Endothelial cell of umbilical vein (primary cell): ENCODE measurements around the gene CNKSR3. TPM values are rescaled to one million over a fixed set of nuclear protein-coding genes. Genes with fewer than 3 reads are reported as not detected.

Experiments
- BruUV-seq: library from RNA; stranded (reverse); fragments of 400-500 nt; replicated peaks from 2 replicates; lab custom pipeline; 2021; lab: Mats Ljungman, UMichigan
- CTCF ChIA-PET: fragments of 300-600, 350-600 bp; sonication (Branson Sonifier 250); formaldehyde crosslinking; loops from one replicate; lab custom pipeline; 2021; ENCODE audit warnings: antibody characterized with exemption, inconsistent platforms; lab: Charles Lee
- POLR2A ChIA-PET: fragments of 300-600, 350-600 bp; sonication (Branson Sonifier 250); formaldehyde crosslinking; loops from one replicate; lab custom pipeline; 2021; ENCODE audit warnings: antibody characterized with exemption, inconsistent platforms; lab: Charles Lee
- DNase-seq: peaks from one replicate; pipeline ENCODE4 v3.0.0-alpha.2; 2011; ENCODE audit warnings: low read depth, low spot score
- FAIRE-seq: peaks from 2 replicates; lab custom pipeline; 2011; peaks lifted over from hg19 to GRCh38; lab: Jason Lieb, UNC
- H2AFZ ChIP-seq: 2 replicates; pipeline ENCODE4 v1.6.0; 2012; ENCODE audit warnings: low read depth, low read length, control low read depth, inconsistent platforms
- H3K27ac ChIP-seq: 2 replicates; pipeline ENCODE4 v1.5.1; 2011; ENCODE audit warnings: low read depth, mild to moderate bottlenecking, control low read depth, low read length, moderate library complexity; ENCODE audit not compliant: insufficient read depth
- H3K27me3 ChIP-seq, 2 experiments: 2 replicates each; pipeline versions ENCODE4 v1.6.0 to v1.6.1; 2011; ENCODE audit warnings: low read length in 2 of 2, mixed read lengths in 1 of 2; ENCODE audit not compliant: control insufficient read depth in 2 of 2, insufficient read depth in 2 of 2
- H3K36me3 ChIP-seq, 2 experiments: 2 replicates in 1 of 2; 3 replicates in 1 of 2; pipeline ENCODE4 v1.5.1; 2011; ENCODE audit warnings: low read length in 2 of 2, mild to moderate bottlenecking in 1 of 2, moderate library complexity in 1 of 2; ENCODE audit not compliant: control insufficient read depth in 2 of 2, insufficient read depth in 2 of 2; ENCODE audit errors: extremely low read depth in 1 of 2
- H3K4me1 ChIP-seq: 3 replicates; pipeline ENCODE4 v1.5.1; 2011; ENCODE audit warnings: mild to moderate bottlenecking, low read length; ENCODE audit not compliant: control insufficient read depth, insufficient read depth; ENCODE audit errors: extremely low read depth
- H3K4me2 ChIP-seq: 2 replicates; pipeline ENCODE4 v1.6.1; 2011; ENCODE audit warnings: low read length, control low read depth, mixed read lengths; ENCODE audit not compliant: insufficient read depth
- H3K4me3 ChIP-seq, 3 experiments: fragments of 200-600 bp in 1 of 3; sonication (generic), shearing (Covaris generic) in 1 of 3; replicated peaks in 1 of 3; 2 replicates each; pipeline ENCODE4 v1.5.1; 2011 to 2016; ENCODE audit warnings: control low read depth in 3 of 3, low read length in 3 of 3, mild to moderate bottlenecking in 2 of 3, inconsistent platforms in 1 of 3, low read depth in 1 of 3, moderate library complexity in 1 of 3; ENCODE audit not compliant: insufficient read depth in 1 of 3
- H3K79me2 ChIP-seq: 2 replicates; pipeline ENCODE4 v1.6.0; 2012; ENCODE audit warnings: low read length, inconsistent platforms; ENCODE audit not compliant: control insufficient read depth, insufficient read depth
- H3K9ac ChIP-seq: replicated peaks from 2 replicates; pipeline ENCODE3; 2011; ENCODE audit warnings: low read length, control low read depth; ENCODE audit not compliant: insufficient read depth; ENCODE audit errors: extremely low read depth
- H3K9me1 ChIP-seq: replicated peaks from 3 replicates; pipeline ENCODE4 v1.6.0; 2011; ENCODE audit warnings: mild to moderate bottlenecking, low read length; ENCODE audit not compliant: control insufficient read depth, insufficient read depth; ENCODE audit errors: extremely low read depth
- H3K9me3 ChIP-seq: replicated peaks from 2 replicates; pipeline ENCODE4 v1.5.1; 2012; ENCODE audit warnings: low read length, inconsistent platforms; ENCODE audit not compliant: control insufficient read depth, insufficient read depth
- H4K20me1 ChIP-seq: replicated peaks from 2 replicates; pipeline ENCODE3; 2011; ENCODE audit warnings: mild to moderate bottlenecking, low read length; ENCODE audit not compliant: control insufficient read depth, insufficient read depth; ENCODE audit errors: extremely low read depth
- CTCF ChIP-seq, 2 donors: IDR thresholded peaks; 1 replicate in 1 of 2; 2 replicates in 1 of 2; pipeline ENCODE4 v1.5.1; 2011; ENCODE audit warnings: low read length in 2 of 2, mild to moderate bottlenecking in 2 of 2, moderate library complexity in 2 of 2, control low read depth in 1 of 2, inconsistent platforms in 1 of 2, low read depth in 1 of 2; ENCODE audit not compliant: insufficient read depth in 1 of 2; ENCODE audit errors: extremely low read depth in 1 of 2
- EZH2 ChIP-seq: IDR thresholded peaks from 2 replicates; pipeline ENCODE4 v1.6.1; 2012; ENCODE audit warnings: borderline replicate concordance, low read depth, mild to moderate bottlenecking, moderate library complexity, low read length, inconsistent platforms; ENCODE audit not compliant: severe bottlenecking
- FOS ChIP-seq: IDR thresholded peaks from 2 replicates; pipeline ENCODE4 v1.6.1; 2011; ENCODE audit warnings: mild to moderate bottlenecking, low read length, moderate library complexity, borderline replicate concordance; ENCODE audit not compliant: insufficient read depth
- GATA2 ChIP-seq: IDR thresholded peaks from 2 replicates; pipeline ENCODE4 v1.7.0; 2011; ENCODE audit warnings: low read depth, mild to moderate bottlenecking, moderate library complexity, mixed read lengths, low read length; ENCODE audit not compliant: insufficient read length, insufficient read depth
- JUN ChIP-seq: IDR thresholded peaks from 2 replicates; pipeline ENCODE4 v1.6.1; 2011; ENCODE audit warnings: borderline replicate concordance, low read depth; ENCODE audit not compliant: insufficient read length, insufficient read depth
- MAX ChIP-seq: IDR thresholded peaks from 2 replicates; pipeline ENCODE4 v1.6.1; 2011; ENCODE audit not compliant: insufficient read depth, insufficient read length
- MYC ChIP-seq: IDR thresholded peaks from one replicate; pipeline ENCODE4 v1.6.1; 2011; ENCODE audit warnings: mild to moderate bottlenecking, low read depth, low read length
- POLR2A ChIP-seq: IDR thresholded peaks from 2 replicates; pipeline ENCODE4 v1.6.1; 2012; ENCODE audit warnings: low read depth, mild to moderate bottlenecking, control low read depth, low read length
- POLR2AphosphoS5 ChIP-seq: IDR thresholded peaks from 2 replicates; pipeline ENCODE4 v1.6.1; 2012; ENCODE audit warnings: low read depth, mild to moderate bottlenecking, control low read depth, low read length, moderate library complexity; ENCODE audit not compliant: insufficient read depth
- dilution Hi-C: fragments of 300-500 bp; cut with MboI; formaldehyde crosslinking; loops from one replicate; pipeline ENCODE4 v1.15.0; 2019; ENCODE audit warnings: low sequenced_read_pairs; ENCODE audit not compliant: extremely low pct_ligation_motif_present
- intact Hi-C: fragments of 100-400 bp; cut with micrococcal nuclease; formaldehyde crosslinking; loops from one replicate; pipeline ENCODE4 v1.10.0; 2022
- polyA plus RNA-seq, 4 experiments: library from polyadenylated mRNA; depleted of rRNA in 3 of 4; stranded (reverse) in 3 of 4; unstranded in 1 of 4; fragments of >200 nt; gene quantifications; 2 replicates each; pipeline versions ENCODE4 v1.2.1 to v1.2.3, GENCODE V29; 2011 to 2012; ENCODE audit warnings: missing spikeins in 1 of 4
- total RNA-seq: library from RNA; stranded (reverse); gene quantifications from 2 replicates; pipeline ENCODE4 v1.2.3, GENCODE V29; 2021

Gene CNKSR3
- total and polyA plus RNA-seq, 2 donors (not counting 3 experiments of a cell fraction or from before 2014, with no cell fraction given): 2.3 to 15.6 TPM

GRCh38 chr6:154406869-154407268 is 103.6 kb downstream of the CNKSR3 start:
- intact Hi-C loops: no loop called here
- Histone ChIP-seq H3K9ac (no peak overlapping the region), H2AFZ (no peak overlapping the region), H3K4me2 (no peak overlapping the region), H4K20me1 (no peaks in the 10 kb centered on the region), H3K27ac (no peak overlapping the region), H3K4me1 (peaks cover 25% of the 10 kb centered on the region), H3K79me2 (no peaks in the 10 kb centered on the region), H3K36me3 (peaks cover 0 to 2% of the 10 kb centered on the region in 2 experiments), H3K4me3 (no peak overlapping the region), H3K9me3 (no peaks in the 10 kb centered on the region), H3K27me3 (no peaks in the 10 kb centered on the region), H3K9me1 (no peaks in the 10 kb centered on the region)
- ChIA-PET POLR2A (no interaction called here), CTCF (interaction anchor here (1.2 kb wide), 1 partner anchor 130 kb away, joined by 4 read pairs; no protein-coding TSS in a partner anchor)
- no peak for TF ChIP-seq EZH2
- TF ChIP-seq MAX: no peak
- no peak for TF ChIP-seq FOS
- no peak for TF ChIP-seq CTCF (IDR thresholded peaks at IDR 0.05; ENCODE audit: extremely low read depth in 1 of 2, insufficient read depth in 1 of 2, low read depth in 1 of 2, low read length in 2 of 2)
- TF ChIP-seq POLR2A: no peak
- TF ChIP-seq GATA2: no peak
- TF ChIP-seq JUN: no peak
- TF ChIP-seq POLR2AphosphoS5: no peak
- TF ChIP-seq MYC: no peak
- dilution Hi-C loops: no loop called here
- FAIRE-seq (no peak), DNase-seq (no peak)
- no TSS peak for BruUV-seq
